ENCODE data around the gene FAT3. TPM values are rescaled to one million over a fixed set of nuclear protein-coding genes. Genes with fewer than 3 reads are reported as not detected.

FAT3 gene
- total and polyA plus RNA-seq, 2 of the 4 experiments (the other 2 are of a cell fraction): 0.53 to 2.9 TPM

GRCh38 chr11:92257536-92257935 is 32.9 kb downstream of the FAT3 start:
- Histone ChIP-seq H3K9me3 (ENCODE audit: control insufficient read depth, insufficient read depth, low read length) (no peaks in the 10 kb centered on the region), H4K5ac (ENCODE audit: low read depth, low read length) (no peak overlapping the region), H2BK120ac (ENCODE audit: low read depth, low read length) (no peak overlapping the region), H4K20me1 (ENCODE audit: insufficient read depth, low read length) (no peaks in the 10 kb centered on the region), H2BK5ac (ENCODE audit: low read depth, low read length, poor library complexity, severe bottlenecking) (no peak overlapping the region), H3K18ac (ENCODE audit: low read depth, low read length) (no peak overlapping the region), H3K36me3 (ENCODE audit: control insufficient read depth, insufficient read depth, low read length) (no peaks in the 10 kb centered on the region), H3K23ac (ENCODE audit: low read depth, low read length) (no peak overlapping the region), H3K4me1 (ENCODE audit: control insufficient read depth, insufficient read depth, low read length) (peaks cover 6% of the 10 kb centered on the region), H3K27ac (ENCODE audit: insufficient read depth, low read length) (no peak overlapping the region), H3K27me3 (ENCODE audit: control insufficient read depth, insufficient read depth, low read length) (no peaks in the 10 kb centered on the region; the same call in 1 of the 2 replicates), H3K4me3 (ENCODE audit: insufficient read depth, low read depth, low read length) (no peak overlapping the region), H2AFZ (replicated peaks; ENCODE audit: low read length, poor library complexity) (no peak overlapping the region), H2BK20ac (ENCODE audit: low read depth, low read length) (no peak overlapping the region), H2AK9ac (replicated peaks; ENCODE audit: low read depth, low read length, poor library complexity) (no peak overlapping the region), H3K4ac (ENCODE audit: low read depth, low read length) (no peak overlapping the region), H3K9me1 (ENCODE audit: insufficient read depth, low read length) (no peaks in the 10 kb centered on the region; the same call in 1 of the 2 replicates), H2AK5ac (ENCODE audit: low read depth, low read length) (no peak overlapping the region), H3K4me2 (ENCODE audit: low read depth, low read length) (no peak overlapping the region), H3K9ac (ENCODE audit: low read depth, low read length) (no peak overlapping the region), H3K14ac (replicated peaks; ENCODE audit: low read depth, low read length) (no peak overlapping the region), H3K56ac (ENCODE audit: extremely low read depth, insufficient read depth, low read length) (no peak overlapping the region), H4K8ac (ENCODE audit: low read depth in 2 of 2, low read length in 2 of 2) (no peak overlapping the region), H3K79me1 (ENCODE audit: low read depth in 1 of 2, low read length in 2 of 2) (no peaks in the 10 kb centered on the region), H2BK15ac (ENCODE audit: low read depth, low read length) (no peak overlapping the region), H4K91ac (ENCODE audit: insufficient read depth, low read depth, low read length) (no peak overlapping the region)
- TF ChIP-seq CTCF (conservative IDR thresholded peaks at IDR 0.05; ENCODE audit: low read depth, low read length): no peak
- 0 out of 2 replicates have a peak, but pooled peaks have one; percentile 14 for TF ChIP-seq CEBPB (IDR thresholded peaks at IDR 0.05; ENCODE audit: low read depth, low read length)
- TF ChIP-seq CHD1 (IDR thresholded peaks at IDR 0.05; ENCODE audit: low read depth, low read length): no peak
- no peak for TF ChIP-seq ELK1 (IDR thresholded peaks at IDR 0.05; ENCODE audit: borderline replicate concordance, low read depth, low read length)
- no peak for TF ChIP-seq RCOR1 (IDR thresholded peaks at IDR 0.05; ENCODE audit: insufficient replicate concordance, low read length)
- TF ChIP-seq USF2 (IDR thresholded peaks at IDR 0.05; ENCODE audit: low read depth, low read length): no peak
- TF ChIP-seq BHLHE40 (IDR thresholded peaks at IDR 0.05; ENCODE audit: low read depth, low read length): no peak
- no peak for TF ChIP-seq NFE2L2 (IDR thresholded peaks at IDR 0.05; ENCODE audit: low read depth, low read length)
- dilution Hi-C loops (cut with HindIII; ENCODE audit: low sequenced_read_pairs, unreplicated experiment): no loop called here
- ChIA-PET CTCF (no interaction called here), POLR2A (ENCODE audit: unreplicated experiment) (no interaction called here)
- BruUV-seq (replicated peaks): no TSS peak
- WGBS, 2 experiments (ENCODE audit: extremely low coverage in 2 of 2, insufficient read length in 1 of 2): no CpG with 5 or more reads among the region's 4 CpGs
- intact Hi-C loops (cut with micrococcal nuclease): no loop called here
- ATAC-seq (ENCODE audit: low read depth): no peak
- in situ Hi-C loops (cut with MboI; ENCODE audit: low sequenced_read_pairs): no loop called here
- no peak for DNase-seq

Measured in IMR-90 (cell line).